Body of pancreas (tissue), 4 donors: ENCODE measurements around the gene C1QTNF8. TPM values are rescaled to one million over a fixed set of nuclear protein-coding genes. Genes with fewer than 3 reads are reported as not detected.

Experiments used
- ATAC-seq: fragments of 150-250 bp; one replicate; pipeline ENCODE4 v1.9.1; 2016
- DNase-seq, 4 donors: peaks; one replicate each; pipeline ENCODE4 v3.0.0-alpha.2; 2019
- H3K27ac ChIP-seq, 4 donors: fragments of 200-600 bp; sonication (generic); 1 replicate in 3 of 4; 2 replicates in 1 of 4; pipeline versions ENCODE4 v1.5.1 to v1.6.1; 2016 to 2019; ENCODE audit warnings: mild to moderate bottlenecking in 1 of 4, mixed read lengths in 1 of 4, moderate library complexity in 1 of 4
- H3K27me3 ChIP-seq, 2 donors: fragments of 200-600 bp; sonication (generic); one replicate each; pipeline ENCODE4 v1.6.0; 2016; ENCODE audit warnings: mild to moderate bottlenecking in 1 of 2
- H3K36me3 ChIP-seq, 2 donors: fragments of 200-600 bp; sonication (generic); replicated peaks in 1 of 2; 2 replicates each; pipeline ENCODE4 v1.5.1; 2016; ENCODE audit warnings: low read depth in 2 of 2; ENCODE audit not compliant: insufficient read depth in 1 of 2
- H3K4me1 ChIP-seq: fragments of 200-600 bp; sonication (generic); one replicate; pipeline ENCODE4 v1.6.0; 2016
- H3K4me3 ChIP-seq, 2 donors: fragments of 200-600 bp; sonication (generic); 1 replicate in 1 of 2; 2 replicates in 1 of 2; pipeline ENCODE4 v1.5.1; 2016 to 2019
- H3K9me3 ChIP-seq, 3 donors: fragments of 200-600 bp; sonication (generic); 1 replicate in 2 of 3; 2 replicates in 1 of 3; pipeline ENCODE4 v1.5.1; 2016
- CTCF ChIP-seq, 7 experiments: fragments of 450-650 bp in 4 of 7; fragments of 200-600 bp in 3 of 7; sonication (generic) in 3 of 7; IDR thresholded peaks; one replicate each; pipeline ENCODE4 v1.5.1; 2016 to 2019; ENCODE audit warnings: antibody characterized with exemption in 7 of 7
- POLR2A ChIP-seq, 3 donors: fragments of 450-650 bp; IDR thresholded peaks; one replicate each; pipeline ENCODE4 v1.6.1; 2016; ENCODE audit warnings: antibody characterized with exemption in 3 of 3, mild to moderate bottlenecking in 2 of 3
- WGBS, 2 donors: methylation state at CpG; one replicate each; pipeline ENCODE4 v1.1.5; 2017; 5-methylcytosine and 5-hydroxymethylcytosine counted together
- intact Hi-C: fragments of 100-400 bp; cut with DNase I; formaldehyde crosslinking; loops from one replicate; pipeline ENCODE4 v1.15.1; 2023
- total RNA-seq, 2 donors: library from RNA; depleted of rRNA; stranded (reverse); fragments of >200 nt; gene quantifications; one replicate each; pipeline ENCODE4 v1.1.0, GENCODE V29; 2016

The C1QTNF8 gene
- total RNA-seq, 2 donors from 2014 or later: not detected

- WGBS, 2 donors: 53% methylated on average over 25 of the region's 25 CpGs; no CpG with 5 or more reads in 1 of the 2 donors
- H3K9me3 ChIP-seq: no peaks in the 10 kb centered on the region
- H3K4me1 ChIP-seq: peaks cover 6% of the 10 kb centered on the region
- DNase-seq: no peak
- no peak overlapping the region for H3K4me3 ChIP-seq
- peaks cover 0 to 34% of the 10 kb centered on the region in 2 donors for H3K27me3 ChIP-seq
- intact Hi-C loops: no loop called here
- no peak for TF ChIP-seq CTCF (IDR thresholded peaks at IDR 0.05)
- TF ChIP-seq POLR2A (IDR thresholded peaks at IDR 0.05): no peak
- ATAC-seq: no peak
- H3K36me3 ChIP-seq: no peaks in the 10 kb centered on the region
- no peak overlapping the region for H3K27ac ChIP-seq
These were observed 5.7 kb upstream of the C1QTNF8 start for GRCh38 chr16:1101573-1102332.

GRCh38 chr16:1101133-1101532 lies 5.1 kb upstream of the C1QTNF8 start:
- Histone ChIP-seq H3K4me3 (no peak overlapping the region), H3K27me3 (peaks cover 0 to 32% of the 10 kb centered on the region in 2 donors), H3K27ac (no peak overlapping the region), H3K36me3 (no peaks in the 10 kb centered on the region), H3K9me3 (no peaks in the 10 kb centered on the region), H3K4me1 (peaks cover 6% of the 10 kb centered on the region)
- no peak for TF ChIP-seq CTCF (IDR thresholded peaks at IDR 0.05)
- no peak for TF ChIP-seq POLR2A (IDR thresholded peaks at IDR 0.05)
- 42 to 52% methylated on average over 13 to 25 of the region's 25 CpGs for WGBS, 2 donors
- DNase-seq (no peak), ATAC-seq (no peak)
- intact Hi-C loops: no loop called here

- H3K36me3 ChIP-seq: no peaks in the 10 kb centered on the region
- no peak for DNase-seq
- H3K9me3 ChIP-seq: no peaks in the 10 kb centered on the region
- 41 to 81% methylated on average over 5 to 21 of the region's 21 CpGs for WGBS, 2 donors
- intact Hi-C loops: no loop called here
- peaks cover 0 to 26% of the 10 kb centered on the region in 2 donors for H3K27me3 ChIP-seq
- peaks cover 6% of the 10 kb centered on the region for H3K4me1 ChIP-seq
- no peak overlapping the region for H3K27ac ChIP-seq
- ATAC-seq: no peak
- no peak overlapping the region for H3K4me3 ChIP-seq
- TF ChIP-seq CTCF (IDR thresholded peaks at IDR 0.05) (no peak), POLR2A (IDR thresholded peaks at IDR 0.05) (no peak)
These were observed 4.2 kb upstream of the C1QTNF8 start for GRCh38 chr16:1100084-1100800.

GRCh38 chr16:1099189-1100083 lies 3.4 kb upstream of the C1QTNF8 start:
- DNase-seq (no peak), ATAC-seq (no peak)
- 53% methylated on average over 18 to 35 of the region's 35 CpGs for WGBS, 2 donors
- Histone ChIP-seq H3K27ac (no peak overlapping the region), H3K4me1 (peaks cover 6% of the 10 kb centered on the region), H3K27me3 (peaks cover 0 to 23% of the 10 kb centered on the region in 2 donors), H3K9me3 (no peaks in the 10 kb centered on the region), H3K4me3 (no peak overlapping the region), H3K36me3 (no peaks in the 10 kb centered on the region)
- intact Hi-C loops: loop anchor here (10.0 kb wide), 1 partner anchor 285 kb away; no protein-coding TSS in a partner anchor
- TF ChIP-seq POLR2A (IDR thresholded peaks at IDR 0.05): no peak
- no peak for TF ChIP-seq CTCF (IDR thresholded peaks at IDR 0.05)
